Body of pancreas (tissue), 4 donors: ENCODE data around the gene JSRP1.

Source experiments
- CTCF ChIP-seq, 7 experiments: fragments of 450-650 bp in 4 of 7; fragments of 200-600 bp in 3 of 7; sonication (generic) in 3 of 7; IDR thresholded peaks; one replicate each; pipeline ENCODE4 v1.5.1; 2016 to 2019; ENCODE audit warnings: antibody characterized with exemption in 7 of 7
- POLR2A ChIP-seq, 3 donors: fragments of 450-650 bp; IDR thresholded peaks; one replicate each; pipeline ENCODE4 v1.6.1; 2016; ENCODE audit warnings: antibody characterized with exemption in 3 of 3, mild to moderate bottlenecking in 2 of 3

GRCh38 chr19:2254064-2254872, 1.9 kb downstream of the JSRP1 start:
- TF ChIP-seq CTCF (IDR thresholded peaks at IDR 0.05) (no peak), POLR2A (IDR thresholded peaks at IDR 0.05) (no peak)
